HCT116 (cell line): ENCODE results near the gene NF1. TPM values are rescaled to one million over a fixed set of nuclear protein-coding genes. Genes with fewer than 3 reads are reported as not detected.

Experiments used
- ATAC-seq: fragments of 200-7000 bp; cut with Tn5 transposase; 2 replicates; pipeline ENCODE4 v1.9.1; 2020; ENCODE audit warnings: mild to moderate bottlenecking, moderate library complexity
- BruUV-seq: library from RNA; stranded (reverse); fragments of 400-500 nt; replicated peaks from 2 replicates; lab custom pipeline; 2021; lab: Mats Ljungman, UMichigan
- CTCF ChIA-PET: fragments of 300-600 bp; sonication (Branson Sonifier 250); formaldehyde crosslinking; loops from one replicate; lab custom pipeline; 2021; ENCODE audit warnings: antibody characterized with exemption; lab: Charles Lee
- POLR2A ChIA-PET: fragments of 300-600, 350-600 bp; sonication (Branson Sonifier 250); formaldehyde crosslinking; loops from one replicate; lab custom pipeline; 2021; ENCODE audit warnings: antibody characterized with exemption; lab: Charles Lee
- RAD21 ChIA-PET, 2 experiments: fragments of 300-600 bp; sonication (Branson Sonifier 250); formaldehyde crosslinking; loops; one replicate each; lab custom pipeline; 2023; ENCODE audit warnings: low total read pairs in 2 of 2; ENCODE audit not compliant: uncharacterized antibody in 2 of 2, unreplicated experiment in 2 of 2, low non-redundant PET in 1 of 2; lab: Charles Lee
- DNase-seq: peaks from one replicate; pipeline ENCODE4 v3.0.0-alpha.2; 2010; ENCODE audit warnings: low read depth, low spot score
- H2AFZ ChIP-seq: fragments of 200-600 bp; shearing (Covaris generic), sonication (generic); 2 replicates; pipeline ENCODE4 v1.6.1; 2017; ENCODE audit warnings: low read depth, mixed run types, mixed read lengths, antibody characterized with exemption, low read length; ENCODE audit not compliant: poor library complexity, severe bottlenecking
- H3K27ac ChIP-seq: 2 replicates; pipeline ENCODE4 v1.5.1; 2012; ENCODE audit warnings: low read depth, low read length
- H3K27me3 ChIP-seq: fragments of 200-600 bp; sonication (generic); 2 replicates; pipeline ENCODE4 v1.6.1; 2016; ENCODE audit warnings: mixed run types, low read length, mixed read lengths; ENCODE audit not compliant: insufficient read depth
- H3K36me3 ChIP-seq, 2 experiments: fragments of 200-500 bp in 1 of 2; fragments of 200-600 bp in 1 of 2; sonication (Bioruptor generic) in 1 of 2; sonication (generic) in 1 of 2; 2 replicates each; pipeline versions ENCODE4 v1.5.1 to v1.6.1; 2014 to 2016; ENCODE audit warnings: low read length in 2 of 2, inconsistent platforms in 1 of 2, mixed read lengths in 1 of 2, mixed run types in 1 of 2; ENCODE audit not compliant: insufficient read depth in 2 of 2, control insufficient read depth in 1 of 2
- H3K4me1 ChIP-seq, 2 experiments: fragments of 200-600 bp in 1 of 2; sonication (generic) in 1 of 2; 2 replicates each; pipeline versions ENCODE4 v1.5.1 to v1.6.1; 2012 to 2017; ENCODE audit warnings: low read length in 2 of 2, inconsistent platforms in 1 of 2, mild to moderate bottlenecking in 1 of 2, mixed read lengths in 1 of 2, mixed run types in 1 of 2, moderate library complexity in 1 of 2; ENCODE audit not compliant: insufficient read depth in 2 of 2, control insufficient read depth in 1 of 2
- H3K4me2 ChIP-seq: fragments of 200-600 bp; sonication (generic); 2 replicates; pipeline ENCODE4 v1.6.1; 2017; ENCODE audit warnings: mixed run types, low read length, mixed read lengths
- H3K4me3 ChIP-seq, 2 experiments: fragments of 200-600 bp in 1 of 2; sonication (generic) in 1 of 2; replicated peaks in 1 of 2; 2 replicates each; pipeline ENCODE4 v1.5.1; 2011 to 2016; ENCODE audit warnings: low read length in 2 of 2, control low read depth in 1 of 2, low read depth in 1 of 2, mild to moderate bottlenecking in 1 of 2, mixed read lengths in 1 of 2, mixed run types in 1 of 2
- H3K79me2 ChIP-seq: fragments of 200-600 bp; sonication (generic); 2 replicates; pipeline ENCODE4 v1.6.1; 2017; ENCODE audit warnings: mild to moderate bottlenecking, mixed run types, low read length, moderate library complexity, mixed read lengths; ENCODE audit not compliant: insufficient read depth
- H3K9ac ChIP-seq: fragments of 200-600 bp; sonication (generic); 2 replicates; pipeline ENCODE4 v1.6.1; 2016; ENCODE audit warnings: low read length, mixed read lengths
- H3K9me2 ChIP-seq: fragments of 200-600 bp; sonication (generic), shearing (Covaris generic); 2 replicates; pipeline ENCODE4 v1.6.1; 2017; ENCODE audit warnings: mixed run types, mild to moderate bottlenecking, moderate library complexity; ENCODE audit not compliant: insufficient read depth
- H3K9me3 ChIP-seq, 2 experiments: fragments of 200-500 bp in 1 of 2; fragments of 200-600 bp in 1 of 2; sonication (Bioruptor generic) in 1 of 2; sonication (generic) in 1 of 2; 2 replicates each; pipeline ENCODE4 v1.6.1; 2014 to 2017; ENCODE audit warnings: low read length in 2 of 2, mixed read lengths in 2 of 2, inconsistent platforms in 1 of 2, low read depth in 1 of 2, mild to moderate bottlenecking in 1 of 2, mixed run types in 1 of 2, moderate library complexity in 1 of 2; ENCODE audit not compliant: control insufficient read depth in 1 of 2, insufficient read depth in 1 of 2
- H4K20me1 ChIP-seq: fragments of 200-600 bp; sonication (generic), shearing (Covaris generic); 2 replicates; pipeline ENCODE4 v1.6.1; 2017; ENCODE audit warnings: mixed run types, mild to moderate bottlenecking, moderate library complexity; ENCODE audit not compliant: insufficient read depth
- ATF3 ChIP-seq: IDR thresholded peaks from 2 replicates; pipeline ENCODE4 v1.6.1; 2012
- CEBPB ChIP-seq: IDR thresholded peaks from 2 replicates; pipeline ENCODE4 v1.6.1; 2012; ENCODE audit warnings: low read depth
- CTCF ChIP-seq, 3 experiments: fragments of 200-600 bp in 1 of 3; sonication (generic) in 1 of 3; IDR thresholded peaks in 2 of 3; conservative IDR thresholded peaks in 1 of 3; 2 replicates each; pipeline ENCODE4 v1.5.1; 2012 to 2017; ENCODE audit warnings: low read depth in 2 of 3, low read length in 2 of 3, antibody characterized with exemption in 1 of 3, borderline replicate concordance in 1 of 3, control low read depth in 1 of 3, mild to moderate bottlenecking in 1 of 3, mixed read lengths in 1 of 3, mixed run types in 1 of 3, moderate library complexity in 1 of 3; ENCODE audit not compliant: insufficient read depth in 1 of 3
- EGR1 ChIP-seq: IDR thresholded peaks from 2 replicates; pipeline ENCODE4 v1.6.1; 2012; ENCODE audit warnings: low read depth
- ELF1 ChIP-seq: IDR thresholded peaks from 2 replicates; pipeline ENCODE4 v1.6.1; 2012; ENCODE audit warnings: low read depth, borderline replicate concordance
- EZH2 ChIP-seq: fragments of 200-600 bp; sonication (generic); IDR thresholded peaks from 2 replicates; pipeline ENCODE4 v1.6.1; 2017; ENCODE audit warnings: antibody characterized with exemption, mixed run types
- FOSL1 ChIP-seq: IDR thresholded peaks from 2 replicates; pipeline ENCODE4 v1.6.1; 2012; ENCODE audit warnings: low read depth
- JUND ChIP-seq: IDR thresholded peaks from 2 replicates; pipeline ENCODE4 v1.6.1; 2012
- POLR2AphosphoS5 ChIP-seq: IDR thresholded peaks from 2 replicates; pipeline ENCODE4 v1.6.1; 2011; ENCODE audit warnings: mild to moderate bottlenecking, low read depth, low read length, moderate library complexity
- RAD21 ChIP-seq: IDR thresholded peaks from 2 replicates; pipeline ENCODE4 v1.6.1; 2012; ENCODE audit warnings: low read depth, mild to moderate bottlenecking
- SIN3A ChIP-seq: IDR thresholded peaks from 2 replicates; pipeline ENCODE4 v1.6.1; 2012; ENCODE audit warnings: low read depth
- SP1 ChIP-seq: IDR thresholded peaks from 2 replicates; pipeline ENCODE4 v1.6.1; 2012; ENCODE audit warnings: low read depth
- SRF ChIP-seq: IDR thresholded peaks from 2 replicates; pipeline ENCODE4 v1.6.1; 2012; ENCODE audit warnings: low read depth
- TCF7L2 ChIP-seq: IDR thresholded peaks from 2 replicates; pipeline ENCODE4 v1.7.0; 2011; ENCODE audit warnings: borderline replicate concordance, inconsistent platforms; ENCODE audit not compliant: insufficient read depth, insufficient read length; ENCODE audit errors: extremely low read depth
- YY1 ChIP-seq: IDR thresholded peaks from 2 replicates; pipeline ENCODE4 v1.6.1; 2011; ENCODE audit warnings: low read length, low read depth, moderate library complexity, mild to moderate bottlenecking; ENCODE audit not compliant: insufficient replicate concordance; ENCODE audit errors: extremely low read depth
- ZBTB33 ChIP-seq: IDR thresholded peaks from 2 replicates; pipeline ENCODE4 v1.6.1; 2011; ENCODE audit warnings: mild to moderate bottlenecking, low read length, moderate library complexity; ENCODE audit not compliant: insufficient replicate concordance; ENCODE audit errors: extremely low read depth
- ZNF274 ChIP-seq: fragments of 200-500 bp; sonication (Bioruptor generic); IDR thresholded peaks from 2 replicates; pipeline ENCODE4 v1.6.1; 2014; ENCODE audit warnings: mild to moderate bottlenecking, low read depth, low read length, inconsistent platforms
- intact Hi-C: fragments of 100-400 bp; cut with micrococcal nuclease; formaldehyde crosslinking; loops from 2 replicates; pipeline ENCODE4 v1.10.0; 2022
- total RNA-seq: library from RNA; stranded (reverse); gene quantifications from one replicate; pipeline ENCODE4 v1.2.1, GENCODE V29; 2021; ENCODE audit not compliant: unreplicated experiment

Gene NF1
- total RNA-seq, 1 experiment from 2014 or later = 20.8 TPM

GRCh38 chr17:31251970-31252328 is 157.2 kb downstream of the NF1 start:
- TF ChIP-seq RAD21 (no peak), SP1 (no peak), ZBTB33 (no peak), SRF (no peak), SIN3A (no peak), ELF1 (no peak), EZH2 (no peak), CTCF (IDR thresholded peaks at IDR 0.05 in 2 of 3, conservative IDR thresholded peaks at IDR 0.05 in 1 of 3; ENCODE audit: borderline replicate concordance in 1 of 3, insufficient read depth in 1 of 3, low read depth in 2 of 3, low read length in 2 of 3) (no peak), EGR1 (no peak), CEBPB (no peak), TCF7L2 (no peak), ATF3 (no peak), ZNF274 (no peak), JUND (no peak), YY1 (no peak), POLR2AphosphoS5 (no peak), FOSL1 (no peak)
- BruUV-seq = no TSS peak
- Histone ChIP-seq H4K20me1 (no peaks in the 10 kb centered on the region), H3K27ac (no peak overlapping the region), H2AFZ (no peak overlapping the region), H3K9ac (no peak overlapping the region), H3K36me3 (no peaks in the 10 kb centered on the region; a peak in 1 of 4 replicates), H3K9me2 (no peaks in the 10 kb centered on the region), H3K4me2 (no peak overlapping the region), H3K9me3 (no peaks in the 10 kb centered on the region), H3K79me2 (no peaks in the 10 kb centered on the region), H3K27me3 (no peaks in the 10 kb centered on the region), H3K4me3 (no peak overlapping the region), H3K4me1 (no peaks in the 10 kb centered on the region)
- no peak for ATAC-seq
- ChIA-PET CTCF (interaction anchor here (1.6 kb wide), 1 partner anchor 265 kb away, joined by 3 read pairs; no protein-coding TSS in a partner anchor), POLR2A (no interaction called here), RAD21 (no interaction called here)
- no peak for DNase-seq
- intact Hi-C loops = no loop called here
